Esophagus muscularis mucosa (tissue), 4 donors: Measurements from ENCODE around the gene PCDHA2.
"Not testable (repeated sequence)": the region's sequence is repeated elsewhere in the genome, so short reads cannot be mapped to it uniquely, and the experiment has no call there.

Experiments
- CTCF ChIP-seq, 3 experiments: fragments of 200-600 bp in 2 of 3; fragments of 450-650 bp in 1 of 3; sonication (generic) in 2 of 3; IDR thresholded peaks; one replicate each; pipeline ENCODE4 v1.5.1; 2017 to 2019; ENCODE audit warnings: antibody characterized with exemption in 3 of 3, mild to moderate bottlenecking in 2 of 3, moderate library complexity in 1 of 3
- EP300 ChIP-seq: sonication (generic); formaldehyde crosslinking; IDR thresholded peaks from one replicate; pipeline ENCODE4 v1.6.1; 2017; ENCODE audit warnings: antibody characterized with exemption
- POLR2A ChIP-seq: fragments of 450-650 bp; IDR thresholded peaks from one replicate; pipeline ENCODE4 v1.6.1; 2017; ENCODE audit warnings: antibody characterized with exemption, moderate library complexity, mild to moderate bottlenecking, low read depth
- POLR2AphosphoS5 ChIP-seq, 2 donors: sonication (generic); formaldehyde crosslinking; IDR thresholded peaks; one replicate each; pipeline ENCODE4 v1.6.1; 2017; ENCODE audit warnings: antibody characterized with exemption in 2 of 2

- TF ChIP-seq POLR2AphosphoS5 (IDR thresholded peaks at IDR 0.05); CTCF (IDR thresholded peaks at IDR 0.05); EP300; POLR2A: not testable (repeated sequence)
These were observed 7.2 kb upstream of the PCDHA2 start for GRCh38 chr5:140787422-140787821.
